ENCODE measurements around the gene SEPTIN10.

DNA sequence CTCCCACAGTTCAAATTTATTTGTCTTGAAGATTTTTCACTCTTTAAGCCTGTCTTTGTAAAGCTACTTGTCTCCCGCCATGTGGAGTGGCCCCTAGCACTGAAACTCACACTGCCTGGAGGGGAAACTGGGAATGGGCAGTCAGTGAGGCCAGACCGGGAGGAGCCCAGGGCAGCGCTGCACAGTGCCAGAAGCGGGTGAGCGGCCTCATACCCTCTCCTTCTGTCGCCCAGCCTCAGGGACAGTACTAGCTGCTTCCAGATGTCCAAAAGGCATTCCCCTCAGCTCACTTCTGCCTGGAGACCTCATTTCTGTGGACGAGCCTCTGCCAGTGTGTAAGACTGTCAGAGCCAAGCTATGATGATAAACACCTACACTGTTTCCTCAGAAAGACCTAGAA, 79.9 kb downstream of the SEPTIN10 start:
- TF ChIP-seq, protein P1, sequence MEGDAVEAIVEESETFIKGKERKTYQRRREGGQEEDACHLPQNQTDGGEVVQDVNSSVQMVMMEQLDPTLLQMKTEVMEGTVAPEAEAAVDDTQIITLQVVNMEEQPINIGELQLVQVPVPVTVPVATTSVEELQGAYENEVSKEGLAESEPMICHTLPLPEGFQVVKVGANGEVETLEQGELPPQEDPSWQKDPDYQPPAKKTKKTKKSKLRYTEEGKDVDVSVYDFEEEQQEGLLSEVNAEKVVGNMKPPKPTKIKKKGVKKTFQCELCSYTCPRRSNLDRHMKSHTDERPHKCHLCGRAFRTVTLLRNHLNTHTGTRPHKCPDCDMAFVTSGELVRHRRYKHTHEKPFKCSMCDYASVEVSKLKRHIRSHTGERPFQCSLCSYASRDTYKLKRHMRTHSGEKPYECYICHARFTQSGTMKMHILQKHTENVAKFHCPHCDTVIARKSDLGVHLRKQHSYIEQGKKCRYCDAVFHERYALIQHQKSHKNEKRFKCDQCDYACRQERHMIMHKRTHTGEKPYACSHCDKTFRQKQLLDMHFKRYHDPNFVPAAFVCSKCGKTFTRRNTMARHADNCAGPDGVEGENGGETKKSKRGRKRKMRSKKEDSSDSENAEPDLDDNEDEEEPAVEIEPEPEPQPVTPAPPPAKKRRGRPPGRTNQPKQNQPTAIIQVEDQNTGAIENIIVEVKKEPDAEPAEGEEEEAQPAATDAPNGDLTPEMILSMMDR (IDR thresholded peaks at IDR 0.05): no peak
- no peak for TF ChIP-seq EZH2 (IDR thresholded peaks at IDR 0.05; ENCODE audit: borderline replicate concordance, insufficient read depth, low read depth, low read length, poor library complexity, severe bottlenecking)
